H9 (cell line): ENCODE data around the gene PRSS27. TPM values are rescaled to one million over a fixed set of nuclear protein-coding genes. Genes with fewer than 3 reads are reported as not detected.
"Not testable (repeated sequence)": the region's sequence is repeated elsewhere in the genome, so short reads cannot be mapped to it uniquely, and the experiment has no call there.

Experiments used
- DNase-seq: peaks from one replicate; pipeline ENCODE4 v3.0.0-alpha.2; 2017
- H2AFZ ChIP-seq: one replicate; pipeline ENCODE4 v1.6.1; 2013; ENCODE audit warnings: mild to moderate bottlenecking, low read length, control low read depth, moderate library complexity
- H2AK5ac ChIP-seq: 2 replicates; pipeline ENCODE4 v1.6.1; 2013; ENCODE audit warnings: low read length, control low read depth, mixed read lengths; ENCODE audit not compliant: insufficient read length
- H2BK120ac ChIP-seq: one replicate; pipeline ENCODE4 v1.6.1; 2013; ENCODE audit warnings: low read depth, mild to moderate bottlenecking, low read length, control low read depth, inconsistent platforms; ENCODE audit not compliant: poor library complexity, severe bottlenecking
- H2BK12ac ChIP-seq: 2 replicates; pipeline ENCODE4 v1.6.1; 2013; ENCODE audit warnings: low read length, control low read depth, mixed read lengths, low read depth; ENCODE audit not compliant: insufficient read length
- H2BK15ac ChIP-seq: 2 replicates; pipeline ENCODE4 v1.6.1; 2013; ENCODE audit warnings: low read depth, low read length, control low read depth
- H2BK20ac ChIP-seq: one replicate; pipeline ENCODE4 v1.6.1; 2013; ENCODE audit warnings: low read depth, mild to moderate bottlenecking, low read length, control low read depth, inconsistent platforms; ENCODE audit not compliant: poor library complexity, severe bottlenecking
- H2BK5ac ChIP-seq: 2 replicates; pipeline ENCODE4 v1.6.1; 2013; ENCODE audit warnings: low read length, control low read depth, mixed read lengths; ENCODE audit not compliant: insufficient read length
- H3K14ac ChIP-seq: 2 replicates; pipeline ENCODE4 v1.6.1; 2013; ENCODE audit warnings: low read length, control low read depth; ENCODE audit not compliant: insufficient read depth
- H3K18ac ChIP-seq: 2 replicates; pipeline ENCODE4 v1.6.1; 2013; ENCODE audit warnings: low read depth, mild to moderate bottlenecking, mixed read lengths, low read length, control low read depth; ENCODE audit not compliant: insufficient read length
- H3K23ac ChIP-seq: 2 replicates; pipeline ENCODE4 v1.6.1; 2013; ENCODE audit warnings: low read length, control low read depth, mixed read lengths, low read depth; ENCODE audit not compliant: insufficient read length
- H3K23me2 ChIP-seq: 2 replicates; pipeline ENCODE4 v1.6.1; 2013; ENCODE audit warnings: low read depth, mild to moderate bottlenecking, mixed read lengths, low read length, control low read depth; ENCODE audit not compliant: insufficient read length, poor library complexity, severe bottlenecking
- H3K27ac ChIP-seq: 2 replicates; pipeline ENCODE4 v1.5.1; 2013; ENCODE audit warnings: low read length, control low read depth, mixed read lengths, low read depth; ENCODE audit not compliant: insufficient read length
- H3K27me3 ChIP-seq: 2 replicates; pipeline ENCODE4 v1.6.1; 2013; ENCODE audit warnings: low read length, control low read depth, inconsistent platforms; ENCODE audit not compliant: insufficient read depth
- H3K4ac ChIP-seq: 2 replicates; pipeline ENCODE4 v1.6.1; 2013; ENCODE audit warnings: low read depth, mild to moderate bottlenecking, control low read depth, inconsistent platforms, low read length, moderate library complexity
- H3K4me1 ChIP-seq: 2 replicates; pipeline ENCODE4 v1.6.1; 2013; ENCODE audit warnings: low read length, control low read depth, inconsistent platforms; ENCODE audit not compliant: insufficient read depth
- H3K4me2 ChIP-seq: 2 replicates; pipeline ENCODE4 v1.6.1; 2013; ENCODE audit warnings: low read length, control low read depth, mixed read lengths; ENCODE audit not compliant: insufficient read length, insufficient read depth
- H3K56ac ChIP-seq: 2 replicates; pipeline ENCODE4 v1.6.1; 2013; ENCODE audit warnings: low read depth, mild to moderate bottlenecking, mixed read lengths, low read length, control low read depth; ENCODE audit not compliant: insufficient read length
- H3K79me1 ChIP-seq: 2 replicates; pipeline ENCODE4 v1.6.1; 2013; ENCODE audit warnings: low read depth, mild to moderate bottlenecking, moderate library complexity, low read length, control low read depth, inconsistent platforms; ENCODE audit not compliant: insufficient read depth, poor library complexity, severe bottlenecking
- H3K79me2 ChIP-seq: 2 replicates; pipeline ENCODE4 v1.6.1; 2013; ENCODE audit warnings: low read length, control low read depth, inconsistent platforms; ENCODE audit not compliant: insufficient read depth
- H3K9ac ChIP-seq: 2 replicates; pipeline ENCODE4 v1.6.1; 2013; ENCODE audit warnings: low read length, control low read depth, mixed read lengths; ENCODE audit not compliant: insufficient read length; ENCODE audit errors: extremely low read depth
- H3K9me3 ChIP-seq: one replicate; pipeline ENCODE4 v1.6.1; 2013; ENCODE audit warnings: low read depth, low read length, inconsistent platforms; ENCODE audit not compliant: control insufficient read depth
- H3T11ph ChIP-seq: one replicate; pipeline ENCODE4 v1.6.1; 2013; ENCODE audit warnings: mild to moderate bottlenecking, low read length, control low read depth, inconsistent platforms
- H4K20me1 ChIP-seq: one replicate; pipeline ENCODE4 v1.6.1; 2013; ENCODE audit not compliant: control insufficient read depth, insufficient read length, insufficient read depth
- H4K5ac ChIP-seq: 2 replicates; pipeline ENCODE4 v1.6.1; 2013; ENCODE audit warnings: low read depth, mild to moderate bottlenecking, mixed read lengths, low read length, control low read depth; ENCODE audit not compliant: insufficient read length
- H4K8ac ChIP-seq: replicated peaks from 2 replicates; pipeline ENCODE4 v1.6.1; 2013; ENCODE audit warnings: low read length, control low read depth, mixed read lengths, low read depth; ENCODE audit not compliant: insufficient read length
- H4K91ac ChIP-seq: 2 replicates; pipeline ENCODE4 v1.6.1; 2013; ENCODE audit warnings: low read depth, mild to moderate bottlenecking, moderate library complexity, mixed read lengths, low read length, control low read depth; ENCODE audit not compliant: insufficient read length
- H3K27ac Mint-ChIP-seq, 3 experiments: 2 replicates in 2 of 3; 3 replicates in 1 of 3; pipeline ENCODE4 v1.8.0; 2020 to 2021; ENCODE audit warnings: mixed read lengths in 3 of 3, mild to moderate bottlenecking in 1 of 3, moderate library complexity in 1 of 3
- H3K27me3 Mint-ChIP-seq: 2 replicates; pipeline ENCODE4 v1.8.0; 2021; ENCODE audit warnings: low read depth, mild to moderate bottlenecking, moderate library complexity, mixed read lengths
- H3K36me3 Mint-ChIP-seq, 3 experiments: 2 replicates in 2 of 3; 3 replicates in 1 of 3; pipeline ENCODE4 v1.8.0; 2020 to 2021; ENCODE audit warnings: low read depth in 3 of 3, mixed read lengths in 3 of 3; ENCODE audit not compliant: insufficient read depth in 1 of 3
- H3K4me1 Mint-ChIP-seq, 2 experiments: 2 replicates each; pipeline ENCODE4 v1.8.0; 2020; ENCODE audit warnings: mixed read lengths in 2 of 2
- H3K4me3 Mint-ChIP-seq, 2 experiments: 2 replicates in 1 of 2; 3 replicates in 1 of 2; pipeline ENCODE4 v1.8.0; 2020 to 2021; ENCODE audit warnings: mild to moderate bottlenecking in 2 of 2, mixed read lengths in 2 of 2, moderate library complexity in 1 of 2
- H3K9me3 Mint-ChIP-seq, 2 experiments: 2 replicates in 1 of 2; 3 replicates in 1 of 2; pipeline ENCODE4 v1.8.0; 2020; ENCODE audit warnings: mild to moderate bottlenecking in 2 of 2, mixed read lengths in 2 of 2, moderate library complexity in 1 of 2
- CTCF ChIP-seq: fragments of 200-600 bp; sonication (generic); conservative IDR thresholded peaks from 3 replicates; pipeline ENCODE4 v1.8.0; 2021; ENCODE audit warnings: antibody characterized with exemption, mild to moderate bottlenecking
- WGBS: extraction: QIAGEN DNeasy Blood & Tissue Kit; methylation state at CpG from one replicate; pipeline ENCODE4 v1.1.7; 2013; ENCODE audit warnings: missing lambda C conversion rate, low lambda C conversion rate, mixed read lengths; ENCODE audit not compliant: insufficient read length; ENCODE audit errors: extremely low coverage; 5-methylcytosine and 5-hydroxymethylcytosine counted together
- total RNA-seq: library from RNA; stranded (reverse); gene quantifications from 2 replicates; pipeline ENCODE4 v1.2.1, GENCODE V29; 2021

The PRSS27 gene
- total RNA-seq, 1 experiment from 2014 or later = 5.0 TPM

- Histone ChIP-seq H2AFZ (no peak overlapping the region), H2AK5ac (no peak overlapping the region), H2BK5ac (no peak overlapping the region), H2BK15ac (no peak overlapping the region), H3K9me3 (no peaks in the 10 kb centered on the region), H4K5ac (no peak overlapping the region), H2BK120ac (no peak overlapping the region), H3K23me2 (no peaks in the 10 kb centered on the region), H3K27me3 (no peaks in the 10 kb centered on the region), H4K20me1 (no peaks in the 10 kb centered on the region), H3K27ac (no peak overlapping the region), H4K8ac (no peak overlapping the region), H3K18ac (no peak overlapping the region), H2BK12ac (no peak overlapping the region), H3K9ac (no peak overlapping the region), H3K4me1 (no peaks in the 10 kb centered on the region), H3K23ac (no peak overlapping the region), H3K14ac (no peak overlapping the region), H3K79me1 (peaks cover 5% of the 10 kb centered on the region), H3T11ph (no peak overlapping the region), H2BK20ac (no peak overlapping the region), H3K4ac (no peak overlapping the region), H3K79me2 (peaks cover 5% of the 10 kb centered on the region; the same call in 1 of the 2 replicates), H3K4me2 (no peak overlapping the region), H4K91ac (no peak overlapping the region), H3K56ac (no peak overlapping the region)
- no peak for TF ChIP-seq CTCF
- WGBS = no CpG with 5 or more reads among the region's 36 CpGs
- H3K4me3 Mint-ChIP-seq = no peak overlapping the region
- no peaks in the 10 kb centered on the region for H3K27me3 Mint-ChIP-seq
- H3K36me3 Mint-ChIP-seq = peaks cover 0 to 2% (median 2%) of the 10 kb centered on the region in 3 experiments; a peak in 2 of 7 replicates
- peaks cover 0 to 6% of the 10 kb centered on the region in 2 experiments; a peak in 2 of 4 replicates for H3K4me1 Mint-ChIP-seq
- no peak for DNase-seq
- peak overlapping the region in 2 of 3 experiments; percentile 54 to 79; a peak in 3 of 7 replicates for H3K27ac Mint-ChIP-seq
- H3K9me3 Mint-ChIP-seq = no peaks in the 10 kb centered on the region
Measured at GRCh38 chr16:2689968-2690801, 29.8 kb downstream of the PRSS27 start.

GRCh38 chr16:2689422-2689821, 30.6 kb downstream of the PRSS27 start:
- H3K4me1 Mint-ChIP-seq, H3K4me3 Mint-ChIP-seq, H3K14ac ChIP-seq, H3K9ac ChIP-seq, H3K23me2 ChIP-seq, H3K27me3 Mint-ChIP-seq, H3K9me3 ChIP-seq, H3K79me2 ChIP-seq, H3K27me3 ChIP-seq, H2BK120ac ChIP-seq, H3T11ph ChIP-seq, H2BK15ac ChIP-seq, H2AFZ ChIP-seq, H4K8ac ChIP-seq, H2BK20ac ChIP-seq, H4K91ac ChIP-seq, H3K27ac Mint-ChIP-seq, H4K5ac ChIP-seq, H3K4me1 ChIP-seq, H3K79me1 ChIP-seq, H2BK5ac ChIP-seq, H3K56ac ChIP-seq, H3K27ac ChIP-seq, H3K4ac ChIP-seq, DNase-seq, H2AK5ac ChIP-seq, H3K4me2 ChIP-seq, H3K23ac ChIP-seq, H3K18ac ChIP-seq, H3K36me3 Mint-ChIP-seq, H4K20me1 ChIP-seq, H3K9me3 Mint-ChIP-seq, H2BK12ac ChIP-seq: not testable (repeated sequence)
- no CpG with 5 or more reads among the region's 13 CpGs for WGBS
